GM19395 (cell line): ENCODE data around the gene MYO18A.

Experiments used
- ATAC-seq: cut with Tn5 transposase; IDR thresholded peaks from one replicate; pipeline ENCODE4 v1.9.1; 2021; ENCODE audit warnings: mild to moderate bottlenecking, moderate library complexity; ENCODE audit not compliant: unreplicated experiment

Gene MYO18A

DNA sequence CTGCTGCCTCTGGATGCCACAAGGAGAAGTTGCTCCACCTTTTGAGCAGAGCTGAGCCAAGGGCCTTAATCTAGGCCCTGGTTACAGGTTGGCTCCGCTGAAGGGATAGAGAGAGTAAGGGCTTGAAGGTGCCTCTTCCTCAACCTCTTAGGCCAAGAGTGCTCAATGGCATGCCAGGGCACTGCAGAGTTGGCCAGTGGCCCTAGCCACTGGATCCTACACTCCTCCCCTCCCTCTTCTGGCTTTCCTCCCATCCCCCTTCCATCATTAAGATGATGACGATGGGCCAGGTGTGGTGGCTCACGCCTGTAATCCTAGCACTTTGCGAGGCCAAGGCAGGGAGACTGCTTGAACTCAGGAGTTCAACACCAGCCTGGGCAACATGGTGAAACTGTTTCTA, 50.5 kb downstream of the MYO18A start:
- no peak for ATAC-seq

DNA sequence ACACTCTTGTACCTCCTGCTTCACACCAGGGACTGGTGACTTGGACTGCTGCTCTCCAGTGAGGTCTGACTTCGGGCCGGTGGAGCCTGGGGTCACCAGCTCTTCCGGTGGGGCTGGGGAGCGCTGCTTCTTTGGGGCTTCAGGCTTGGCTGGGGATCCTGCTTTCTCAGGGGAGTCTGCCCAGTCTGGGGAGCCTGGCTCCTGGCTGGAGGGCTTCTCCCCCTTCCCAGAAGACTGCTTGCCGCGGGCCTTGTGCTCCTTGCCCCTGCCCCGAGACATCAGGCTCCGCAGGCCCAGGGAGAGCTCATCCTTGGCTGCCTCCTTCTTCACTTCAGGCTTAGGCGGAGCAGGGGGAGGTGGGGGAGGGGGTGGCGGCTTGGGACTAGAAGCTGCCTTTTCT, 52.4 kb downstream of the MYO18A start:
- ATAC-seq: no peak

DNA sequence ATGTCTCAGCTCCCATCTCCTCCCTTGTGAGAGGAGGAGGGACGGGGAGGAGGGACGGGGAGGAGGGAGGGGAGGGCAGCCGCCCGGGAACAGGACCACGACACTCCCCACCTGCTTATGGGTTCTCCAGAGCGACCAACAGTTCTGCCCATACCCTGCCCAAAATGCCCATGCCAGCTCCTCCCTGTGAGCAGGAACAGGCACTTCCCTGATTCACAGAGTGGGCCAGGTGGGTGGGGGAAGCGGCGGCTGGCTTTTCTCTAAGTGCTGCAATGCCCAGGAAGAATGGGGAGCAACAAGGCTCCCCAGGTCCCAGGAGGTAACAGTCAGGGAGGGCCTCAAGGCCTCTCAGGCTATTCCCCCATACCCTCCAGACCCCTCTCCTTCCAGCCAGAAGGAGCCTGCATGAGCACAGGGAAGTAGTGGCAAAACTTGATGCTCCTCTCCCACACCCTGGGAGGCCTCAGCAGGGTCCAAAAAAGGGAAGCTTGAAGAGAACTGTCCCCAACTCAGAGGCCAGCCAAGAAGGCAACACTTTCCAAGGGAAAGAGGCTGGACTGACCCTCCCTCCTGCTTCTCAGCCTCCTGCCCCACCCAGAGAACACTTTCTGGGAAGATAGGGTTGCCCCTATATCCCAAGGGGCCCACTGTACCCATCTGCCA, 53.8 kb downstream of the MYO18A start:
- no peak for ATAC-seq

- ATAC-seq: no peak
Measured at GRCh38 chr17:29125651-29126050, 54.5 kb downstream of the MYO18A start.

DNA sequence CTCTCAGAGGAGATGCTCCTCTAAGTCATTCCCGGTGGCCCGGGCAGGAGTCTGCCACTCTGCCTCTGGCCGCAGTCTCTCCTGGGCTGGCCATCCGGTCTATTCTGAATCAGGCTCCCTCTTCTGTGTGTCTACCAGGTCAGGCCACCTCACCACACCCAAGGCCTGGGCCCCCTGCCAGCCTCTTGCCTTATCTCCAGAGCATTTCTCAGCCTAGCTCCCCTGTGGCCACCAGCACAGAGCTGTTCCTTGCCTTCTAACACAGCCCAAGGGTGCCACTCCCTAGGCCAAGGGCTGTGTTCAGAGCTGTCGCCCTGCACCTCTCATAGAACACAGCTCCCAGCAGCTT, 55.3 kb downstream of the MYO18A start:
- no peak for ATAC-seq

GRCh38 chr17:29124135-29124924, 55.9 kb downstream of the MYO18A start:
- ATAC-seq: no peak

GRCh38 chr17:29123111-29123510, 57.1 kb downstream of the MYO18A start:
- no peak for ATAC-seq

DNA sequence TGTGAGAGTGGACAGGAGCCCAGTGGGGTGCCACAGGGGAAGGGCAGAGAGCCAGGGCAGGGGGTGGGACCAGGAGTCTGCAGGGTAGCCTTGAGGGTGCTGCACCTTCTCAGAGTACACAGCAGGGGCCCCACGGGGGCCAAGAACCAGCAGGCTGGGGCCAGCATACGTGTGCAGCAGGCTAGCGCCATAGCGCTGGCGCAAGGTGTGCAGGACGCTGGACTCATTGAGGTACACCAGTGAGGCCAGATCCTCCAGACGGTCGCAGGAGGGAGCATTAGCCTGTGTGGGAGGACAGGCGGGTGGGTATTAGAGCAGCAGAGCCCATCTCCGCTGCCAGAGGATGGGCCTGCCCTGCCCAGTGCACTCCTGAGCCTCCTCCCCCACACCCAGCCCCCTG, 58.8 kb downstream of the MYO18A start:
- no peak for ATAC-seq

- ATAC-seq: no peak
Measured at GRCh38 chr17:29120433-29120832, 59.8 kb downstream of the MYO18A start.

GRCh38 chr17:29119265-29119664, 60.9 kb downstream of the MYO18A start:
- no peak for ATAC-seq

DNA sequence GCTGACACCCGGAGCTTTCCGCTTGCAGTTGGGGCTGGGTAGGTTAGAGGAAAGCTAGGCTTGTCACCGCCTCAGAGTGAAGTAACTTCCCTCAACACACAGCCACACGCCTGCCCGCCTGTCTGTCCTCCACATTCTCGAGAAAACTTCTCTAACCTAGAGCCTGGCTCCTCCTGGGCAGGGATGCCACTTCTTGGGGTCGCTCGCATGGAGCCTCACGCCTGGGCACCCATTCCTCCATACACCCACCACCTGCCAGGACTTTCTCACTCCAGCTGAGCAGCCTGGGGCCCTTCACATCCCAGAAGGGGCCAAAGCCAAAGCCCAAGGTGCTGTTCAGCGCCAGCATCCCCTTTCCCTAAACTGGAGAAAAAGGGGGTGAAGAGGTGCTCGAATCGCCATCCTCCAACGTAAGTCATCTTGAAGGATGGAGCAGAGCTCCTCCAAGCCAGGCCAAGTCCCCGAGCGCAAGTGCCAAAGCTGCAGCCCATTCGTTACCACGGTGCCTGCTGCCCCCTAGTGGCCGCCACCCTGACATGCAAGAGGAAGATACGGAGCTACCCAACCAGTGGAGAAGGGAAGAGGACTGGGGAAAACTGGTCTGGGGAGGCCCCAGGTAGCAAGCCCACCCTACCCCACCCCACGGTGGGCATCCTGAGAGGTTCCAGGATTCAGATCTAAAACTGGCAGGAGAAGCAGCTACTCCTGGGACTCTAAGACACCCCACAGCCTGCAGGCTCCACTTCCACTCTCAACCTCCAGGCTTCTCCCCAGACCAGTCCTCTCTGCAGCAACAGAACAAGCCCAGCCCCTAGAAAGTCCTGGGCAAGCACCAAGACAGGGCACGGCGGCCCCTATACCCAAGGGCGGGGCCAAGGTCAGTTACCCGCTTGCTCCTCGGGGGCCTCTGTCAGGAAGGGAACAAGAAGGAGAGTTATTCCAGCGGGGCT, 63.1 kb downstream of the MYO18A start:
- ATAC-seq: no peak

- no peak for ATAC-seq
Measured at GRCh38 chr17:29115961-29116803, 64.0 kb downstream of the MYO18A start.

- no peak for ATAC-seq
Measured at GRCh38 chr17:29115435-29115834, 64.8 kb downstream of the MYO18A start.

DNA sequence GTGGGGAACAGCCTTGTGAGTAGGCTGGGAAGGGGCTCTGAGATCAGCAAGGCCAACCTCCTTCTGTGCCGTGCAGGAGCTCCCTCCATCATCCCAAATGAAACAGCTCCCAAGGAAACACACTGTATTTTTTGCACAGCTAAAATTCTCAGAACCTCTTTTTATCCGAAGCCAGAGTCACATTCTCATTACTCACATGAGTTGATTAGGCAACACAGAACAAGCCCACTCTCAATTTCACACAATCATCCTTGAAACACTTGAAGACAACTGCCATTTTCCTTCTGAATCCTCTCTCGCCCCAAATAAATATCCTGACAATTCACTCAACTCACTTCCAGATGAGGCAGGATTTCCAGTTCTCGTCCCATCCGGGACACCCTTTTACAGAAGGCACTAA, 66.1 kb downstream of the MYO18A start:
- no peak for ATAC-seq

DNA sequence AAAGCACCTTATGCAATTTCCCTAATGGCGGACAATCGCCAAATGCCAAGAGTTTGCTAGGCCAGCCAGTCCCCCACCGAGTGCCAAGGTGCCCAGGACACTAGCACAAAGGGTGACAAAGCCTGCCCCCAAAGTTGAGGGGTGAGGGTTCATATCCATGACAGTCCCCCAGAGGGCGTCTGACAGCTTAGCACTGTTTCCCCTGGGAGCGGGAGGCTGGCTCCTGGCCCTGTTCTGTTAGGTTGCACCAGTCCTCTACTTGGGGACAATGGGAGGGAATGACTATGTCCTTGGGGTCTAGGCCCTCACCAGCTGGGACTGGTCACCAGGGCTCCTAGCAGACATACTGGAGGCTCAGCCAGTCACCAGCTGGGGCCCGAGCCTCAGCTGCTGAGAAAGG, 66.9 kb downstream of the MYO18A start:
- ATAC-seq: no peak

DNA sequence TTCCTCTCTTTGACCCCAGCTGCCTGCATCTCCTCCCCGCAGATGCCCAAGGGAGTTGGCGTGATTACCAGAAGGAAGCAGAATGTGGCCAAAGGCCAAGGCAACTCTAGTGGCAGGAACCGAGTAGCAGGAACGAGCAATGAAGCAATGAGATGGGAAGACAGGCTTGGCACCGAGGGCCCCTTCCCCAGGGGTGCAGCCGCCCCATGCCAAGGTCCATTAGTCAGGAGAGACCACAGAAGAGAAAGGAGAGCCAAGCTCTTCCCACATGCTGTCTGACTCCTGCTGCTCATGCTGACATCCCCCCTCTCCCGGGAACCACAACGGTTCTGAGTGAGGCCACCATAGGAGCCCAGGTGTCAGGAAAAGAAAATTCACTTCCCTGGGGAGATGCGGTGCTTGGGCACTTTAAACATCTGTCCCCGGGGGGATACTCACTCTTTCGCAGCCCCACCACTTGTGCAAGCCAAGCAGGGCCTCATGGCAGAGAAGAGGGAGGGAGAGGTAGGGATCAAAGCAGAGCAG, 67.4 kb downstream of the MYO18A start:
- no peak for ATAC-seq

DNA sequence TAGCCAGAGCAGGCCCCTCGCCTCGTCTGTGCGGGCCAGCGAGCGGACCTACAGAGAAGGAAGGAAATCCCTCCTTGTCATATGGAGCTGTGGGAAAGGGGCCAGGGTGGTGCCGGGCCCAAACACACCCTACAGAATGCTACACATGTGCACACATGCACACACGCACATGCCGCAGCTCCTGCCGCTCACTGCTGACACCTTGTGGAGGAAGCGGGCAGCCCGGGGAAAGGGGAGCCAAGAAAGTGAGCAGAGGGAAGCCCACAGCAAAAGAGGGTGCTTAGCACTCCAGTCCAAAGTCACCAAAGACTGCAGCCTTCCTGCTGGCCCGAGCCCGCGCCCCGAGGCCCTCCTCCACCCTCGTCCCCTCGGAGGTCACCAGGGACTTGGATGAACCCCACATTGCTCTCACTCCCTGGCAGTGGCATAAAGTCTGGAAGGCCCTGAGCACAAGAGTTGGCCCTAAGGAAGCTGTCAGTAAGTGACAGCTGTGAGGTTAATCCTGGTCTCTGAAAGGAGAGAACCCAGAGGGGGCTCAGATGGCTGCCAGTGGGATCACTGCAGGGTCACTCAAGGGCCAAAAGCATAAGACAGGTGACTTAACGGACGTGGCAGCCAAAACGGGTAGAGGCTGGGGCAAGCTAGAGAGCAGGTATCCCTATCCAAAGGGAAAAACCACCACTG, 68.2 kb downstream of the MYO18A start:
- ATAC-seq: no peak

- ATAC-seq: no peak
Measured at GRCh38 chr17:29110372-29110757, 69.8 kb downstream of the MYO18A start.

DNA sequence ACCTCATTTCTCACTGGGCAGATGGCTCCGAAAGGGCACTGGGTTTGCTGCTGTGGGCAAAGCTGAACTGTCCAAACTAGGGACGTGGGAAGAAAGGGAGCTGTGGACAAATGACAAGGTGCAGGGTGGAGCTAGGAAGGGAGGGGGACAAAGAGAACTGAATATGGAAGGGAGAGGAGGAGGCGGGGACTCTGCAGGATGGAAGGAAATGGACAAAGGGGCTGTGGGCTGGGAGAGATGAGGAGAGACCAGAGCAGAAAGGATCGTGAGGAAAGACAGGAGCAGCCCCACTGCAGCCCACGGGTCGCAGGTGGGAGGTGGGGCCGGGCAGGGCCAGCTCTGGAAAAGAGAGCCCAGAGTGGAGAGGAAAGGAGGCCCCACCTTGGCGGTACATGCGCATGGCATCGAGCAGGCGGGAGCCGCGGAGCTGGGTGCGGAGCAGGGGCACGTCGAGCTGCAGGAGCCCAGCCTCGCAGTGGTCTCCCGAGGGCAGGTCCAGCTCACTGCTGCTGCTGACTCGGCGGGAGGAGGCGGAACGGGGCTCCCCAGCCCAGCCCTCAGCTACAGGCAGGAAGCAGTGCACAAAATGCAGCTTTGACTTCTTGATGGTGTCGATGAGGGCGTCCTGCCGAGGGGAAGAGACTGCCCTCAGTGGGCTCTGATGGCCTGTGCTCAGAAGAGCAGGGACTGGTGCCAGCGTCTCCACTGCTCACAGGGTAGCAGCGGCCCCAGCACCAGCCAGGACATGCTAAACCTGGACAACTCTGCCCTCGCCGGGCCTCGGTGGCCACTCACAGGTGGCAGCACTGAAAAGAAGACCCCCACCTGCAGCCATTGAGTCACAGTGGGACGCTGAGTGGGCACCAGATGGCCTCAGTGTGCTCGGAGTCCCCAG, 70.5 kb downstream of the MYO18A start:
- no peak for ATAC-seq
